ENCODE results near the gene CSNK1G1. TPM values are rescaled to one million over a fixed set of nuclear protein-coding genes. Genes with fewer than 3 reads are reported as not detected.

CSNK1G1 gene
- total and polyA plus RNA-seq, 2 of the 4 experiments (the other 2 are of a cell fraction): 7.4 to 29.4 TPM

DNA sequence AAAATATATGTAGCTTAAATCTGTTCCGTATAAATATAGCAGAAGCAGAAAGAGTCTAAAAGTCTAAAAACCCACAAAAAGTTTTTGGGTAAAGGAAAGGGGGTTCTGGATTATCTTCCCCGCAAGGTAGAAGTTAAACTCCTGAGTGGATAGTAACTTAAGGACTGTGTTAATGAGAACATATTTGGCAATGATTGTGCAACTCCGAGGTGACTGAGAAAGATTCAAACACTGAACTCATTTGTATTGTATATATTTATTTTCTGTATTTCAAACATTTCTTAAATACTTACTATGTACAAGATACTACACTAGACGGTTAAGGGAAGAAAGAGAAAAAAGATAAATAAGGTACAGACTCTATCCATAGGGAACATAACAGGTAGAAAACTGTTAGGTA, 120.4 kb downstream of the CSNK1G1 start:
- CTCF ChIA-PET: interaction anchor here (0.6 kb wide), 3 partner anchors 11 to 42 kb away, joined by 4 to 6 read pairs (median 5); no protein-coding TSS in a partner anchor

More for the DNA sequence above, 120.4 kb downstream of the CSNK1G1 start:
- no peak overlapping the region for H3K27ac ChIP-seq (ENCODE audit: insufficient read depth, low read length)
- WGBS, 2 experiments (ENCODE audit: extremely low coverage in 2 of 2, insufficient read length in 1 of 2): no CpG with 5 or more reads among the region's 4 CpGs
- 0 out of 2 replicates have a peak, but pooled peaks cover 3% of the 10 kb centered on the region for H3K9me1 ChIP-seq (ENCODE audit: insufficient read depth, low read length)
- no peak overlapping the region for H2BK5ac ChIP-seq (ENCODE audit: low read depth, low read length, poor library complexity, severe bottlenecking)
- no peak overlapping the region for H3K9ac ChIP-seq (ENCODE audit: low read depth, low read length)
- DNase-seq: no peak
- no peak overlapping the region for H2BK15ac ChIP-seq (ENCODE audit: low read depth, low read length)
- intact Hi-C loops (cut with micrococcal nuclease) (no loop called here), in situ Hi-C loops (cut with MboI; ENCODE audit: low sequenced_read_pairs) (no loop called here), dilution Hi-C loops (cut with HindIII; ENCODE audit: low sequenced_read_pairs, unreplicated experiment) (no loop called here)
- H3K4me3 ChIP-seq (ENCODE audit: insufficient read depth, low read depth, low read length): no peak overlapping the region
- TF ChIP-seq CEBPB (IDR thresholded peaks at IDR 0.05; ENCODE audit: low read depth, low read length) (peak; percentile 70), MXI1 (IDR thresholded peaks at IDR 0.05; ENCODE audit: borderline replicate concordance, low read depth, low read length) (no peak), CHD1 (IDR thresholded peaks at IDR 0.05; ENCODE audit: low read depth, low read length) (no peak), MAZ (IDR thresholded peaks at IDR 0.05; ENCODE audit: borderline replicate concordance, low read depth, low read length) (no peak), SMC3 (IDR thresholded peaks at IDR 0.05; ENCODE audit: low read depth, low read length) (no peak), MAFK (IDR thresholded peaks at IDR 0.05; ENCODE audit: low read depth, low read length) (no peak)
- TF ChIP-seq, protein P1, sequence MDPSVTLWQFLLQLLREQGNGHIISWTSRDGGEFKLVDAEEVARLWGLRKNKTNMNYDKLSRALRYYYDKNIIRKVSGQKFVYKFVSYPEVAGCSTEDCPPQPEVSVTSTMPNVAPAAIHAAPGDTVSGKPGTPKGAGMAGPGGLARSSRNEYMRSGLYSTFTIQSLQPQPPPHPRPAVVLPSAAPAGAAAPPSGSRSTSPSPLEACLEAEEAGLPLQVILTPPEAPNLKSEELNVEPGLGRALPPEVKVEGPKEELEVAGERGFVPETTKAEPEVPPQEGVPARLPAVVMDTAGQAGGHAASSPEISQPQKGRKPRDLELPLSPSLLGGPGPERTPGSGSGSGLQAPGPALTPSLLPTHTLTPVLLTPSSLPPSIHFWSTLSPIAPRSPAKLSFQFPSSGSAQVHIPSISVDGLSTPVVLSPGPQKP (IDR thresholded peaks at IDR 0.05; ENCODE audit: borderline replicate concordance, low read depth, low read length): no peak
- no peak overlapping the region for H4K91ac ChIP-seq (ENCODE audit: insufficient read depth, low read depth, low read length)
- no peak overlapping the region for H2BK120ac ChIP-seq (ENCODE audit: low read depth, low read length)
- no peak overlapping the region for H2BK20ac ChIP-seq (ENCODE audit: low read depth, low read length)
- no peaks in the 10 kb centered on the region for H3K36me3 ChIP-seq (ENCODE audit: control insufficient read depth, insufficient read depth, low read length)
- no peak overlapping the region for H3K14ac ChIP-seq (replicated peaks; ENCODE audit: low read depth, low read length)
- H3K9me3 ChIP-seq (ENCODE audit: control insufficient read depth, insufficient read depth, low read length): no peaks in the 10 kb centered on the region
- H3K56ac ChIP-seq (ENCODE audit: extremely low read depth, insufficient read depth, low read length): no peak overlapping the region
- no peak overlapping the region for H4K5ac ChIP-seq (ENCODE audit: low read depth, low read length)
- no peak for ATAC-seq (ENCODE audit: low read depth)
- H3K18ac ChIP-seq (ENCODE audit: low read depth, low read length): no peak overlapping the region
- H3K4me2 ChIP-seq (ENCODE audit: low read depth, low read length): no peak overlapping the region
- BruUV-seq (replicated peaks): no TSS peak
- H3K79me1 ChIP-seq (ENCODE audit: low read depth in 1 of 2, low read length in 2 of 2): peaks cover 14 to 54% of the 10 kb centered on the region in 2 experiments
- peaks cover 3% of the 10 kb centered on the region; the same call in 1 of the 2 replicates for H3K4me1 ChIP-seq (ENCODE audit: control insufficient read depth, insufficient read depth, low read length)
- H4K8ac ChIP-seq (ENCODE audit: low read depth in 2 of 2, low read length in 2 of 2): no peak overlapping the region
- POLR2A ChIA-PET (ENCODE audit: unreplicated experiment): no interaction called here
- no peak overlapping the region for H2AFZ ChIP-seq (replicated peaks; ENCODE audit: low read length, poor library complexity)
- H3K23ac ChIP-seq (ENCODE audit: low read depth, low read length): no peak overlapping the region
- no peak overlapping the region for H2AK5ac ChIP-seq (ENCODE audit: low read depth, low read length)
- no peak overlapping the region for H3K4ac ChIP-seq (ENCODE audit: low read depth, low read length)
- H2AK9ac ChIP-seq (replicated peaks; ENCODE audit: low read depth, low read length, poor library complexity): no peak overlapping the region
- H3K27me3 ChIP-seq (ENCODE audit: control insufficient read depth, insufficient read depth, low read length): no peaks in the 10 kb centered on the region
- H4K20me1 ChIP-seq (ENCODE audit: insufficient read depth, low read length): peaks cover 12% of the 10 kb centered on the region
